Heart right ventricle (tissue), 16 donors: Measurements from ENCODE around the gene ZC3H13. TPM values are rescaled to one million over a fixed set of nuclear protein-coding genes. Genes with fewer than 3 reads are reported as not detected.

Experiments used
- ATAC-seq, 8 donors: fragments of 200-7000 bp; cut with Tn5 transposase; one replicate each; pipeline ENCODE4 v1.9.1; 2020; ENCODE audit warnings: mild to moderate bottlenecking in 8 of 8, moderate library complexity in 8 of 8, moderate number of reproducible peaks in 1 of 8
- DNase-seq, 2 donors: peaks; one replicate each; pipeline ENCODE4 v3.0.0-alpha.2; 2020
- H3K27ac ChIP-seq, 10 donors: fragments of 200-600 bp; sonication (generic) in 2 of 10; one replicate each; pipeline versions ENCODE4 v1.5.0 to v1.8.0; 2020 to 2022; ENCODE audit warnings: mild to moderate bottlenecking in 3 of 10
- H3K27me3 ChIP-seq, 7 donors: fragments of 200-600 bp; one replicate each; pipeline ENCODE4 v1.8.0; 2021 to 2022; ENCODE audit warnings: mild to moderate bottlenecking in 2 of 7
- H3K36me3 ChIP-seq, 9 donors: fragments of 200-600 bp; sonication (generic) in 1 of 9; one replicate each; pipeline versions ENCODE4 v1.5.0 to v1.8.0; 2020 to 2022; ENCODE audit warnings: mild to moderate bottlenecking in 2 of 9
- H3K4me1 ChIP-seq, 9 donors: fragments of 200-600 bp; sonication (generic) in 1 of 9; one replicate each; pipeline versions ENCODE4 v1.5.0 to v1.8.0; 2020 to 2022; ENCODE audit warnings: mild to moderate bottlenecking in 4 of 9
- H3K4me3 ChIP-seq, 10 donors: fragments of 200-600 bp; sonication (generic) in 2 of 10; one replicate each; pipeline versions ENCODE4 v1.5.0 to v1.8.0; 2020 to 2022; ENCODE audit warnings: mild to moderate bottlenecking in 7 of 10, moderate library complexity in 2 of 10
- H3K9me3 ChIP-seq, 11 donors: fragments of 200-600 bp in 10 of 11; sonication (generic) in 2 of 11; one replicate each; pipeline versions ENCODE4 v1.5.0 to v1.8.0; 2013 to 2022; ENCODE audit warnings: mild to moderate bottlenecking in 2 of 11, control low read depth in 1 of 11, moderate library complexity in 1 of 11
- CTCF ChIP-seq, 9 donors: fragments of 200-600 bp; sonication (generic) in 2 of 9; IDR thresholded peaks; one replicate each; pipeline versions ENCODE4 v1.5.0 to v1.8.0; 2021 to 2022; ENCODE audit warnings: antibody characterized with exemption in 9 of 9, mild to moderate bottlenecking in 5 of 9, moderate library complexity in 1 of 9
- WGBS, 2 donors: extraction: QIAGEN DNeasy Blood & Tissue Kit; methylation state at CpG; one replicate each; pipeline ENCODE4 v1.1.7; 2013; ENCODE audit warnings: inconsistent platforms in 1 of 2; 5-methylcytosine and 5-hydroxymethylcytosine counted together
- intact Hi-C, 10 donors: fragments of 100-400 bp; cut with DNase I; formaldehyde crosslinking; loops; one replicate each; pipeline versions ENCODE4 v1.11.1 to v1.14.2; 2022
- polyA plus RNA-seq, 2 donors: library from polyadenylated mRNA; stranded (reverse); fragments of 200-250 nt; gene quantifications; one replicate each; pipeline ENCODE4 v1.2.3, GENCODE V29; 2013
- total RNA-seq, 10 donors: library from RNA; stranded (reverse); fragmentation: NEBNext Ultra II Directional in 3 of 10; extraction: Animal tissue kit (Norgen Biotek cat#: 25700) in 3 of 10; gene quantifications; one replicate each; pipeline versions ENCODE4 v1.2.1 to v1.2.4, GENCODE V29; 2021 to 2023
- donor health status: Arrhythmogenic right ventricular cardiomyopathy.
- donor health status: ischemic (EF 13 %, LVEDD 7.1; RV severe dilation, severe dysfunction).
- donor health status: healthy with polysubstance abuse.
- donor health status: DM: no; HTN: yes; CAD: no.
- donor health status: DM: no; HTN: no; CAD: no.
- donor health status: ischemic (EF 25% LVEDD 6.9; RV normal size, moderate dysfunction).
- donor health status: ischemic (EF 25% LVEDD 5.7; RV mildly dilated, moderate dysfunction).
- donor health status: healthy.
- donor health status: DM: yes; HTN: yes; CAD: no.
- donor health status: Ischemic cardiomyopathy.
- donor health status: ischemic (EF 35%, LVEDD 5.7; RV mildly dilated, moderate dysfunction).
- donor health status: nonischemic (EF 11% LVEDD 7.7; RV severe dilation, severe dysfunction).
- donor health status: DM: yes; HTN: yes; CAD: no.
- donor health status: PGD.
- donor health status: ischemic (EF 29% LVEDD 5.4; RV normal size, mild dysfunction).
- donor health status: nonischemic (EF 23%, LVEDD 6.1; RV moderate dilation, normal function).

The ZC3H13 gene
- total and polyA plus RNA-seq, 12 donors = 6.7 to 50.1 (median 43.4) TPM

- intact Hi-C loops = no loop called here
- H3K4me1 ChIP-seq = peaks cover 0 to 22% (median 0%) of the 10 kb centered on the region in 9 donors
- no peaks in the 10 kb centered on the region for H3K9me3 ChIP-seq
- H3K36me3 ChIP-seq = no peaks in the 10 kb centered on the region
- H3K4me3 ChIP-seq = no peak overlapping the region
- H3K27ac ChIP-seq = peak overlapping the region in 1 of 10 donors; percentile 77
- 57 to 60% methylated on average over 3 of the region's 3 CpGs for WGBS, 2 donors
- ATAC-seq = peak in 3 of 8 donors; percentile 41 to 48 (median 42)
- TF ChIP-seq CTCF (IDR thresholded peaks at IDR 0.05) = no peak
- no peak for DNase-seq
- H3K27me3 ChIP-seq = peaks cover 0 to 30% (median 12%) of the 10 kb centered on the region in 7 donors
Measured at GRCh38 chr13:45932676-45933075, 119.9 kb downstream of the ZC3H13 start.

- Histone ChIP-seq H3K27ac (peak overlapping the region in 1 of 10 donors; percentile 77), H3K4me3 (no peak overlapping the region), H3K9me3 (no peaks in the 10 kb centered on the region), H3K4me1 (peaks cover 0 to 22% (median 0%) of the 10 kb centered on the region in 9 donors), H3K27me3 (peaks cover 0 to 30% (median 12%) of the 10 kb centered on the region in 7 donors), H3K36me3 (no peaks in the 10 kb centered on the region)
- intact Hi-C loops = no loop called here
- ATAC-seq (no peak), DNase-seq (no peak)
- WGBS, 2 donors = 53 to 65% methylated on average over 5 of the region's 5 CpGs
- no peak for TF ChIP-seq CTCF (IDR thresholded peaks at IDR 0.05)
Measured at GRCh38 chr13:45932172-45932571, 120.4 kb downstream of the ZC3H13 start.

DNA sequence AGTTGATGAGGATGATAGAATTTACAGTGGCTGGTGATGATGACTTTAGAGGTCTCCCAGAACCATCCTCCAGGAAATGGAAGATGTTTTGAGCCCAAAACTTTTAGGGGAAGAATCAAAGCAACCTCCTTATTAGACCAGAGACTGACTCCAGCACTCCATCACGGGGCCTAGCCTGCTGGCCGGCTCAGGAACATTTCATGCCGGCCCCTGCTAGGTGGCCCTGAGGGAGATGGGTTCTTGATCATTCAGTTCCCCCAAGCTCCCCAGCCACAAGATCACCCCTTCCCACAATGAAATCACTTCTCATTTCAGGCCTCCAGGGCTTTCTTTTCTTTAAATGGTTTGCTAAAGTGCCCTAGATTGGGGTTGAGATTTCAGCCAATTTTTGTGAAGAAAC, 121.3 kb downstream of the ZC3H13 start:
- no peak for TF ChIP-seq CTCF (IDR thresholded peaks at IDR 0.05)
- intact Hi-C loops = no loop called here
- Histone ChIP-seq H3K27ac (no peak overlapping the region), H3K4me1 (peaks cover 0 to 22% (median 0%) of the 10 kb centered on the region in 9 donors), H3K27me3 (peaks cover 0 to 30% (median 12%) of the 10 kb centered on the region in 7 donors), H3K36me3 (no peaks in the 10 kb centered on the region), H3K4me3 (no peak overlapping the region), H3K9me3 (no peaks in the 10 kb centered on the region)
- WGBS, 2 donors = 87 to 92% methylated on average over 3 of the region's 3 CpGs
- DNase-seq = no peak
- ATAC-seq = no peak

GRCh38 chr13:45930177-45930576, 122.4 kb downstream of the ZC3H13 start:
- intact Hi-C loops = no loop called here
- H3K27me3 ChIP-seq = peaks cover 0 to 30% (median 12%) of the 10 kb centered on the region in 7 donors
- no peaks in the 10 kb centered on the region for H3K9me3 ChIP-seq
- DNase-seq (no peak), ATAC-seq (no peak)
- no peaks in the 10 kb centered on the region for H3K36me3 ChIP-seq
- H3K27ac ChIP-seq = no peak overlapping the region
- no peak for TF ChIP-seq CTCF (IDR thresholded peaks at IDR 0.05)
- peaks cover 0 to 22% (median 0%) of the 10 kb centered on the region in 9 donors for H3K4me1 ChIP-seq
- H3K4me3 ChIP-seq = no peak overlapping the region
- WGBS, 2 donors = 62 to 65% methylated on average over 7 of the region's 7 CpGs
